Tibial nerve (tissue), 4 donors: ENCODE results near the gene ZNF566.

ENCODE experiments used
- EP300 ChIP-seq, 2 donors: sonication (generic); formaldehyde crosslinking; IDR thresholded peaks; one replicate each; pipeline ENCODE4 v1.6.1; 2017; ENCODE audit warnings: antibody characterized with exemption in 2 of 2, mild to moderate bottlenecking in 1 of 2
- POLR2A ChIP-seq, 2 donors: fragments of 450-650 bp; IDR thresholded peaks; one replicate each; pipeline ENCODE4 v1.6.1; 2017; ENCODE audit warnings: antibody characterized with exemption in 2 of 2, mild to moderate bottlenecking in 2 of 2, moderate library complexity in 2 of 2
- TF ChIP-seq, protein P1 (sequence below), 5 experiments: fragments of 200-600 bp in 3 of 5; fragments of 450-650 bp in 2 of 5; sonication (generic) in 3 of 5; IDR thresholded peaks; one replicate each; pipeline ENCODE4 v1.5.1; 2016 to 2019; ENCODE audit warnings: antibody characterized with exemption in 5 of 5, mild to moderate bottlenecking in 3 of 5, moderate library complexity in 2 of 5

DNA sequence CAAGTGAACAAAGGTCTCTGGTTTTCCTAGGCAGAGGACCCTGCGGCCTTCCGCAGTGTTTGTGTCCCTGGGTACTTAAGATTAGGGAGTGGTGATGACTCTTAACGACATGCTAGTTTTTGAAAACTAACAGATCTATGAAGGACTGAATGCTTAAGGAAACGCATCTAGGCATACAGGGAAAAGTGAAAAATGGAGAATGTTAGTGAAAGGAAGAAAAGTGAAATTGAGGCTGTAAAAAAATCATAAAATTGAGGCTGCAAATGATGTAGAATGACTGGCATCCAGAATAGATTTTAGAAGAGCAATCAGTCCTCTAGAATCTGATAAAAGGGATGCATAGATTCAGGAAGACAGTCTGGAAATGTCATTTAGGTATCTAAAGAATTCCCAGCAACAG, 35.3 kb upstream of the ZNF566 start:
- TF ChIP-seq, protein P1, sequence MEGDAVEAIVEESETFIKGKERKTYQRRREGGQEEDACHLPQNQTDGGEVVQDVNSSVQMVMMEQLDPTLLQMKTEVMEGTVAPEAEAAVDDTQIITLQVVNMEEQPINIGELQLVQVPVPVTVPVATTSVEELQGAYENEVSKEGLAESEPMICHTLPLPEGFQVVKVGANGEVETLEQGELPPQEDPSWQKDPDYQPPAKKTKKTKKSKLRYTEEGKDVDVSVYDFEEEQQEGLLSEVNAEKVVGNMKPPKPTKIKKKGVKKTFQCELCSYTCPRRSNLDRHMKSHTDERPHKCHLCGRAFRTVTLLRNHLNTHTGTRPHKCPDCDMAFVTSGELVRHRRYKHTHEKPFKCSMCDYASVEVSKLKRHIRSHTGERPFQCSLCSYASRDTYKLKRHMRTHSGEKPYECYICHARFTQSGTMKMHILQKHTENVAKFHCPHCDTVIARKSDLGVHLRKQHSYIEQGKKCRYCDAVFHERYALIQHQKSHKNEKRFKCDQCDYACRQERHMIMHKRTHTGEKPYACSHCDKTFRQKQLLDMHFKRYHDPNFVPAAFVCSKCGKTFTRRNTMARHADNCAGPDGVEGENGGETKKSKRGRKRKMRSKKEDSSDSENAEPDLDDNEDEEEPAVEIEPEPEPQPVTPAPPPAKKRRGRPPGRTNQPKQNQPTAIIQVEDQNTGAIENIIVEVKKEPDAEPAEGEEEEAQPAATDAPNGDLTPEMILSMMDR (IDR thresholded peaks at IDR 0.05): no peak
- TF ChIP-seq EP300 (IDR thresholded peaks at IDR 0.05): no peak
- TF ChIP-seq POLR2A (IDR thresholded peaks at IDR 0.05): no peak
